GM18867 (cell line): ENCODE data around the gene ZNF385A.

Experiments used
- ATAC-seq: cut with Tn5 transposase; IDR thresholded peaks from one replicate; pipeline ENCODE4 v1.9.1; 2021; ENCODE audit warnings: mild to moderate bottlenecking, moderate library complexity; ENCODE audit not compliant: unreplicated experiment

Gene ZNF385A

GRCh38 chr12:54393743-54394142 is 9.2 kb upstream of the ZNF385A start:
- ATAC-seq = no peak

GRCh38 chr12:54393207-54393609 is 8.7 kb upstream of the ZNF385A start:
- ATAC-seq = no peak

DNA sequence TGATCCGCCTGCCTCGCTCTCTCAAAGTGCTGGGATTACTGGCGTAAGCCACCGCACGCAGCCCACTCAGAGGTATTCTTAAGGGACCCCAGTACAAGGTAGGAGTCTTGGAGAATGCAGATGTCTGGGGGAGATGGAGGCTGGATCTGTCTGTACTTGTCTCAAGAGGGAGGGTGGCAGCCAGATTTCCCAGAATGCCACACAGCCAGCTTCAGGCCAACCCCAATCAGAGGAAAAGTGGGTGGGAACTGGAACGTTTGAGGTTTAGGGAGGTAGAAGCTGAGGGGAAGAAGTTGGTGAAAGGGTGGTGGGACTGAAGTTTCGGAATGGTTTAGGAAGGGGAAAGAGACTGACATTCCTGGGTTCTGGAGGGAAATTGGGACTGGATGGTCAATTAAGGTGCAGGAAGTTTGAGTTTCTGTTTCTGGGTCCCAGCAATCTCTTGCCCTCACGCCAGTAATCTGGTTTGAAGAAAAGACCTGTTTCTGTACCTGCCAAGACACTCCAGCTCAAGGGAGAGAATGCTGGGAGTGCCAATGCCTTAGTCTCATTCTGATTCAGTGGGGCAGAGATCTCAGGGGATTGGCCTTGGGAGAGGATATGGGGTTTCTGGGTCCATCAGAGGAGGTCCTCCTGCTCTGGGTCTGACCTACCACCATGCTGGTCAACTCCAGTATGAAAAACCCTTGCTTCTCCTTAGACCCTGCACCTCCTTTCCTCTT is 8.1 kb upstream of the ZNF385A start:
- no peak for ATAC-seq

GRCh38 chr12:54390668-54391551 is 6.4 kb upstream of the ZNF385A start:
- ATAC-seq = peak; percentile 63

- ATAC-seq = no peak
Observed at GRCh38 chr12:54390176-54390667, 5.7 kb upstream of the ZNF385A start.

- ATAC-seq = no peak
Observed at GRCh38 chr12:54389607-54390175, 5.2 kb upstream of the ZNF385A start.

DNA sequence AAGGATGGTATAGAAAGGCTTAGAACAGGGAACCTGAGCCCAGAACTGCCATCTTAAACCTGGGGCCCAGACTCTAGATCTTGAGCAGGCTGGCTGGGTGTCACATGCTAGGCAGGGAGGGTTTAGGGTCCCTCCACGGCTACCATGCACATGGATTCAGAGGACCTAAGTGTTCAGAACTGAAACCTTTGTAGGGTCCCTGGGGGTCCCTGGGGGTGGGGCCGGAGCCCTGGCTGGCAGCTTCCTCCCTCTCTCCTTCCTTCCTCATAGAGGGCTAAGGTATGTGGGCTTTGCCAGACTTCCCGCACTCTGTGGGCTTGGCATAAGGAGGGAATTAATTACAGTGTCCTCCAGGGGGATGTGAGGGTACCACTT is 4.6 kb upstream of the ZNF385A start:
- ATAC-seq = no peak

- ATAC-seq = no peak
Observed at GRCh38 chr12:54388237-54389133, 4.0 kb upstream of the ZNF385A start.

DNA sequence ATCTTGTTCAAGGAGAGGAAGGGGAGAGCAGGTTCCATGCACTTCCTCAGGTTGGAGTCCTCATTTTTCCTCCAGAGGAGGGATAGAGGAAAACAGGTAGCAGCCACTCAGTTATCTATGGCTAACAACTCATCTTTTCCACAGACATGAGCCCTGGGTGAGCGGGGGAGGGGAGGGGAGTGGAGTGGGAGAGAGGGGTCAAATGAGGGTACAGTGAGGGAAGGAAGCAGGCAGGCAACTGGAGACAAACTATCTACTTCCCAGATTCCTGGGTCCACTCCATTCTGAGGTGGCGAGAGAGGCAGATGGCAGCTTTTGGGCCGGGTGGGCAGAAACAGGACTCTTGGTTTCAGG is 2.6 kb upstream of the ZNF385A start:
- no peak for ATAC-seq

GRCh38 chr12:54386403-54387113 is 2.0 kb upstream of the ZNF385A start:
- ATAC-seq = no peak

DNA sequence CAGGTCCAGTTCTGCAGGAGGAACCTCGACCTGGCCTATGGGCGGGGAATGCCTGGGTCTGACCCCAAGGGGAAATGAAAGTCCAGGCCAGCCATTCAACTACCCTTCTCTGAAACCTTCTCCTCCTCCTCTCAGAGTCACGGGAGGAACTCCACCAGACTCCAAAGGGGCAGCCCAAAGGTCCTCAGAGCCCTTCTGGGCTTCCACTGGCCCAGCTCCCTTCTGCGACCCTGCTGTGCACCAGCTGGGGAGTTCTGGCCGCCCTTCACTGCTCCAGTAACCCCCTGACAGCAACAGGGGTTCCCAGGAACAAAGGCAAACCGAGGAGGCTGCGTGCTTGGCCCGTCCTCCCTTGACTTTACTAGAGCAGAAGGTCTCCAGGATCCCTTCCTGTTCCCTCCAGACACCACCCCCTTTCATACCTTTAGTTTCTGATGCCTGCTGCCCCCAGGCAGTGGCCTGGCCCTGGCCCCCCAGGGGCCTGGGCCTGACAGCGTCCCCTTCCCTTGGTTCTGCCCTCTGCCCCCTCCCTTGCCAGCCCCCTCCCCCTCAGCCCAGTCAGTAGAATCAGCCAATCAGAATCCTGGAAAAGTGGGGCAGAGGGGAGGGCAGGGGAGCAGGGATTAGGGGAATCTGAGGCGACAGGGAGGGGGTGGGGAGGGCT is 850 bp upstream of the ZNF385A start:
- ATAC-seq = no peak

- ATAC-seq = no peak
Observed at GRCh38 chr12:54383041-54383609, 1.4 kb downstream of the ZNF385A start.

DNA sequence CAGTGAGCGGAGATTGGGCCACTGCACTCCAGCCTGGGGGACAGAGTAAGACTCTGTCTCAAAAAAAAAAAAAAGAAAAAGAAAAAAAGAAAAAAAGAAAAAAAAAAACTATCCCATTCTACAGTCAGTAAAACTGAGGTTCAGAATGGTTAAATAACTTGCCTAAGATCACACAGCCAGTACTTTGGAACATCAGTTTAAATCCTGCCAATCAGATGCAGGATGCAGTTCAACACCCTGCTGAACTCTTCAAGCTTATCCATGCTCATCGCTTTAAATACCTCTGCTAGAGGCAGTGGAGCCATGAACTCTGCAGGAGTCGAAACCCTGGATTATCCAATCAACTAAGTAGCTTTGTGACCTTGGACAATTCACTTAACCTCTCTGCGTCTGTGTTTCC is 3.4 kb downstream of the ZNF385A start:
- no peak for ATAC-seq

DNA sequence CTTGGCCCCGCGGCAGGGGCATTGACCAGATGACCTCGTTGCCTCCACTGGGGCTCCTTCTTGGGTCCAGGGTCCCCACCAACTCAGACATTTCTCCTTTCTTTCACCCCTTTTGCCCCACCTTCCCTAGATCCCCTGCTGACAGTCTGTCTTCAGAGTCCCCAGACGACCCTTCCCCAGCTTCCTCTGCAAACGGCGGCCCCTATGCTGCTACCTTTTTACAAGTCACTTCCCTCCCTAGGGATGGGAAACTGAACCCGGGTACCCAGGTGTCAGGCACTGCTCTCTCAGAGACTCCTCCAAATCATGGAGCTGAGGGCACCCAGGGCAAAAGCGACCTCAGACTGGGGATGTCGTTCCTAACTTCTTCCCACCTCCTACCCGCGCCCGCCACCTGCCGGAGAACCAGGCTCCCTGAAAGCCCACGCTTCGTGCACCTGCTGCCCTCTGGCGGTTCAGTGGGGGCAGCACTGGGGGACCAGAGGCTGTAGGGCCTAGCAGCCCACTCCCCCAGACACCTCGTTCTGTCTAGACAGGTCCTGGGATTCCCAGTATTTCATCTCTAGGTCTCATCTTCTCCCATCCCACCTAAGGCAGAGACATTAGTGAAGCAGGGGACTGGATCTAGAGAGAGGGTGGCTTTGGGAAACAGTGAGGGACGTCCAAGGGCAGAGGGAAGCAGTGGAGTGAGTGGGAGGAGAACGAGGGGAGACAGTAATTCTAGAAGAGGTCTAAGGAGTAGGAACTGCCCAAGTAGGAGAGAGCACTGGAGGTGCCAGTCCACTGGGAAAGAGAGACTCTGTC is 4.9 kb downstream of the ZNF385A start:
- ATAC-seq = peak; percentile 88

DNA sequence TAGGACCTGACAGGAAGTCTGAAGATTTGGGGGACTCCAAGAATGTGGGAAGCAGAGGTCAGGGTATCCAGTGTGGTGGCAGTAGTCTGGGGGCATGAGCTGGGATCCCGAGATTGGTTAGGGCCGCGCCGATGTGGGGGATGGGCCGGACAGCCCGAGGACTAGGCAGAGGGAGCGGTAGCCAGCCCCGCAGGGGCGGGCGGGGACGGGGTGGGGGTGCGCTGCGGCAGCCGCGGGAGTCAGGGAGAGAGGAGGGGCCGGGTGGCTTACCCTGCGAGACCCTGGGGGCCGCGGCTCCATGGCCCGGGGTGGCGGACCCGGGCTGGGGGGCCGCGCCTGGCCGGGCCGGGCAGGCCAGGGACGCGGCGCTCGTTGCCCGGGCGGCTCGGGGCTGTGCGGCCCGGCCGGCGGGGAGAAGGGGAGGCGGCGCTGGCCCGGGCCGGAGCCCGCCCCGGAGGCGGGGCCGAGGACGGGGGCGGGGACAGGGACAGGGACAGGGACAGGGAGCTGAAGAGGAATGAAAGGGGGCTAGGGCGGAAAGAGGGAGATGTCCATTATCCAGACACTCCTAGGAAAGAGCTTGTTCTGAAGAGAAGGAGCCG is 5.6 kb downstream of the ZNF385A start:
- ATAC-seq = peak; percentile 42

- no peak for ATAC-seq
Observed at GRCh38 chr12:54377797-54378515, 6.6 kb downstream of the ZNF385A start.

DNA sequence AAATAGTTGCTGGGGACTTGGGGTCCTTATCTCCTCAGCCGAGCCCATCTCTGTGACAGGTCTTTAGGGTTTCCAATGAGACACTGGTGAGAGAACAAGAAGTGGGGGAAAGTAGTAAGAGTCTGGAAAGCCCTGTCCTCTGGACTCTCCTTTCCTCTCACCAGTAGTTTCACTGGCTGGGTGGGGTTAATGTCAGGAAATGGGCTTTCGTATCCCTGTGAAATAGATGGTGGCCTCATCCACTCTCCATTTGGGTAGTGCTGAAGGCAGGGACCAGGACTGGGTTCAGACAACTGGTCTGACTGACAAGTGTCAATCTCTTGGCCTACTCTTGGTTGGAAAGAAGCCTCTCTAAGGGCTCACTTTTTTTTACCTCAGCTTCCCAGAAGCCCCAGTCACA is 7.5 kb downstream of the ZNF385A start:
- no peak for ATAC-seq
